Measurements from ENCODE around the gene ABCC1.
"Not testable (repeated sequence)": the region's sequence is repeated elsewhere in the genome, so short reads cannot be mapped to it uniquely, and the experiment has no call there.

The ABCC1 gene

GRCh38 chr16:15954814-15955151, 5.4 kb downstream of the ABCC1 start:
- H3F3A ChIP-seq (ENCODE audit: control insufficient read depth, insufficient read depth): no peaks in the 10 kb centered on the region
- no peak overlapping the region for H3K4me3 ChIP-seq (ENCODE audit: low read length)
- H3K4me2 ChIP-seq (ENCODE audit: low read length): no peak overlapping the region
- peaks cover 20% of the 10 kb centered on the region for H3K4me1 ChIP-seq (ENCODE audit: control insufficient read depth, low read length)
- TF ChIP-seq CTCF (IDR thresholded peaks at IDR 0.05; ENCODE audit: low read depth, low read length, poor library complexity, severe bottlenecking) (no peak), EZH2phosphoT487 (IDR thresholded peaks at IDR 0.05; ENCODE audit: borderline replicate concordance, low read length) (no peak)
- no peak overlapping the region for H3K27ac ChIP-seq (ENCODE audit: low read depth, low read length)
- no peaks in the 10 kb centered on the region for H3K9me2 ChIP-seq (replicated peaks; ENCODE audit: control insufficient read depth, low read length)
- H3K9me3 ChIP-seq (ENCODE audit: control insufficient read depth, insufficient read depth, low read length): no peaks in the 10 kb centered on the region
- no peaks in the 10 kb centered on the region; the same call in 1 of the 2 replicates for H3K36me3 ChIP-seq (ENCODE audit: control insufficient read depth, low read length)
- H4K20me1 ChIP-seq (ENCODE audit: control insufficient read depth, insufficient read depth, low read depth, low read length): peaks cover 4% of the 10 kb centered on the region; the same call in 1 of the 2 replicates
- no peaks in the 10 kb centered on the region for H3K27me3 ChIP-seq (ENCODE audit: control insufficient read depth, low read length)
- H3K79me2 ChIP-seq (ENCODE audit: control insufficient read depth, low read length): peaks cover 100% of the 10 kb centered on the region

- no peaks in the 10 kb centered on the region for H3F3A ChIP-seq (ENCODE audit: control insufficient read depth, insufficient read depth)
- no peaks in the 10 kb centered on the region for H3K9me3 ChIP-seq (ENCODE audit: control insufficient read depth, insufficient read depth, low read length)
- H3K4me2 ChIP-seq (ENCODE audit: low read length): no peak overlapping the region
- H3K4me1 ChIP-seq (ENCODE audit: control insufficient read depth, low read length): peaks cover 21% of the 10 kb centered on the region
- no peak for TF ChIP-seq EZH2phosphoT487 (IDR thresholded peaks at IDR 0.05; ENCODE audit: borderline replicate concordance, low read length)
- H3K4me3 ChIP-seq (ENCODE audit: low read length): no peak overlapping the region
- H4K20me1 ChIP-seq (ENCODE audit: control insufficient read depth, insufficient read depth, low read depth, low read length): peaks cover 10% of the 10 kb centered on the region; the same call in 1 of the 2 replicates
- no peaks in the 10 kb centered on the region for H3K9me2 ChIP-seq (replicated peaks; ENCODE audit: control insufficient read depth, low read length)
- H3K27ac ChIP-seq (ENCODE audit: low read depth, low read length): no peak overlapping the region
- peaks cover 5% of the 10 kb centered on the region for H3K36me3 ChIP-seq (ENCODE audit: control insufficient read depth, low read length)
- no peaks in the 10 kb centered on the region for H3K27me3 ChIP-seq (ENCODE audit: control insufficient read depth, low read length)
- peaks cover 100% of the 10 kb centered on the region for H3K79me2 ChIP-seq (ENCODE audit: control insufficient read depth, low read length)
Measured at GRCh38 chr16:15955425-15955824, 6.0 kb downstream of the ABCC1 start.

- not testable (repeated sequence) for H3K9me3 ChIP-seq (ENCODE audit: control insufficient read depth, insufficient read depth, low read length); H3K4me2 ChIP-seq (ENCODE audit: low read length); H3K4me3 ChIP-seq (ENCODE audit: low read length); H3F3A ChIP-seq (ENCODE audit: control insufficient read depth, insufficient read depth); H4K20me1 ChIP-seq (ENCODE audit: control insufficient read depth, insufficient read depth, low read depth, low read length); H3K36me3 ChIP-seq (ENCODE audit: control insufficient read depth, low read length); H3K9me2 ChIP-seq (replicated peaks; ENCODE audit: control insufficient read depth, low read length); H3K27ac ChIP-seq (ENCODE audit: low read depth, low read length); H3K27me3 ChIP-seq (ENCODE audit: control insufficient read depth, low read length)
- H3K79me2 ChIP-seq (ENCODE audit: control insufficient read depth, low read length): peaks cover 100% of the 10 kb centered on the region
- H3K4me1 ChIP-seq (ENCODE audit: control insufficient read depth, low read length): peaks cover 19% of the 10 kb centered on the region
Measured at GRCh38 chr16:15956106-15956505, 6.7 kb downstream of the ABCC1 start.

GRCh38 chr16:15958703-15959348, 9.4 kb downstream of the ABCC1 start:
- Histone ChIP-seq H3K9me3 (ENCODE audit: control insufficient read depth, insufficient read depth, low read length) (peaks cover 21% of the 10 kb centered on the region; the same call in 1 of the 2 replicates), H3K27ac (ENCODE audit: low read depth, low read length) (no peak overlapping the region), H3K4me1 (ENCODE audit: control insufficient read depth, low read length) (peaks cover 16% of the 10 kb centered on the region), H3K27me3 (ENCODE audit: control insufficient read depth, low read length) (no peaks in the 10 kb centered on the region), H3K79me2 (ENCODE audit: control insufficient read depth, low read length) (peaks cover 100% of the 10 kb centered on the region), H3K4me3 (ENCODE audit: low read length) (no peak overlapping the region), H3K9me2 (replicated peaks; ENCODE audit: control insufficient read depth, low read length) (no peaks in the 10 kb centered on the region), H4K20me1 (ENCODE audit: control insufficient read depth, insufficient read depth, low read depth, low read length) (peaks cover 10% of the 10 kb centered on the region; the same call in 1 of the 2 replicates), H3K4me2 (ENCODE audit: low read length) (no peak overlapping the region), H3K36me3 (ENCODE audit: control insufficient read depth, low read length) (peaks cover 32% of the 10 kb centered on the region), H3F3A (ENCODE audit: control insufficient read depth, insufficient read depth) (no peaks in the 10 kb centered on the region)
- TF ChIP-seq CTCF (IDR thresholded peaks at IDR 0.05; ENCODE audit: low read depth, low read length, poor library complexity, severe bottlenecking): no peak
- TF ChIP-seq EZH2phosphoT487 (IDR thresholded peaks at IDR 0.05; ENCODE audit: borderline replicate concordance, low read length): no peak

Measured in DOHH2 (cell line).